K562 (cell line): ENCODE measurements around the gene PACS1. TPM values are rescaled to one million over a fixed set of nuclear protein-coding genes. Genes with fewer than 3 reads are reported as not detected.

Source experiments
- ATAC-seq: fragments of 200-7000 bp; cut with Tn5 transposase; 3 replicates; pipeline ENCODE4 v1.9.1; 2020; ENCODE audit warnings: moderate library complexity
- BruUV-seq: library from RNA; stranded (reverse); fragments of 400-500 nt; replicated peaks from 2 replicates; lab custom pipeline; 2021; lab: Mats Ljungman, UMichigan
- CTCF ChIA-PET: fragments of 300-600 bp; formaldehyde crosslinking; extraction: SDS; loops from one replicate; lab custom pipeline; 2021; ENCODE audit warnings: low intra/inter-chr PET ratio; lab: Yijun Ruan, JAX
- POLR2A ChIA-PET: fragments of 300-600, 350-650 bp; sonication (Branson Sonifier 250); formaldehyde crosslinking; extraction: SDS; loops from one replicate; lab custom pipeline; 2021; ENCODE audit warnings: antibody characterized with exemption, inconsistent platforms; lab: Yijun Ruan, JAX
- DNase-seq, 4 experiments: peaks; one replicate each; pipeline versions ENCODE4 v3.0.0 to v3.0.0-alpha.2; 2011 to 2018; ENCODE audit warnings: low spot score in 3 of 4, mixed read lengths in 3 of 4; ENCODE audit errors: extremely low read depth in 1 of 4
- FAIRE-seq: peaks from 2 replicates; lab custom pipeline; 2011; peaks lifted over from hg19 to GRCh38; lab: Jason Lieb, UNC
- H2AFZ ChIP-seq: 2 replicates; pipeline ENCODE4 v1.6.0; 2011; ENCODE audit warnings: low read depth, low read length, control low read depth, inconsistent platforms
- H3K27ac ChIP-seq: fragments of 200-600 bp; 3 replicates; pipeline ENCODE4 v1.8.0; 2011; ENCODE audit warnings: low read depth, mild to moderate bottlenecking, control low read depth, inconsistent platforms, low read length, moderate library complexity, mixed read lengths; ENCODE audit errors: extremely low read depth
- H3K27me3 ChIP-seq, 2 experiments: fragments of 300-600 bp in 1 of 2; 2 replicates in 1 of 2; 3 replicates in 1 of 2; pipeline versions ENCODE4 v1.6.0 to v1.8.0; 2011; ENCODE audit warnings: inconsistent platforms in 2 of 2, low read length in 2 of 2, mild to moderate bottlenecking in 1 of 2, mixed read lengths in 1 of 2, moderate library complexity in 1 of 2; ENCODE audit not compliant: control insufficient read depth in 2 of 2, insufficient read depth in 2 of 2
- H3K36me3 ChIP-seq: fragments of 300-600 bp; 3 replicates; pipeline ENCODE4 v1.8.0; 2011; ENCODE audit warnings: mild to moderate bottlenecking, low read length, inconsistent platforms; ENCODE audit not compliant: control insufficient read depth, insufficient read depth
- H3K4me1 ChIP-seq, 2 experiments: fragments of 200-600 bp in 1 of 2; replicated peaks in 1 of 2; 2 replicates in 1 of 2; 3 replicates in 1 of 2; pipeline versions ENCODE4 v1.5.1 to v1.8.0; 2011; ENCODE audit warnings: inconsistent platforms in 2 of 2, low read length in 2 of 2, mild to moderate bottlenecking in 1 of 2, mixed read lengths in 1 of 2, moderate library complexity in 1 of 2; ENCODE audit not compliant: control insufficient read depth in 2 of 2, insufficient read depth in 2 of 2
- H3K4me2 ChIP-seq: 2 replicates; pipeline ENCODE4 v1.6.1; 2011; ENCODE audit warnings: low read length, control low read depth, inconsistent platforms, mixed read lengths; ENCODE audit not compliant: insufficient read depth
- H3K4me3 ChIP-seq: fragments of 200-600 bp; sonication (generic), shearing (Covaris generic); 2 replicates; pipeline ENCODE4 v1.5.1; 2016; ENCODE audit warnings: control low read depth, inconsistent platforms
- H3K79me2 ChIP-seq: fragments of 200-600 bp; 3 replicates; pipeline ENCODE4 v1.8.0; 2011; ENCODE audit warnings: low read length, inconsistent platforms; ENCODE audit not compliant: control insufficient read depth, insufficient read depth
- H3K9ac ChIP-seq, 2 experiments: 2 replicates each; pipeline versions ENCODE4 v1.6.0 to v1.6.1; 2011; ENCODE audit warnings: low read depth in 2 of 2, low read length in 2 of 2, control low read depth in 1 of 2, inconsistent platforms in 1 of 2, mild to moderate bottlenecking in 1 of 2, mixed read lengths in 1 of 2; ENCODE audit not compliant: insufficient read depth in 1 of 2
- H3K9me1 ChIP-seq: one replicate; pipeline ENCODE4 v1.6.0; 2011; ENCODE audit warnings: inconsistent platforms, mild to moderate bottlenecking, low read length, moderate library complexity; ENCODE audit not compliant: control insufficient read depth, insufficient read depth
- H3K9me3 ChIP-seq: replicated peaks from 2 replicates; pipeline ENCODE4 v1.5.1; 2011; ENCODE audit warnings: low read depth, low read length, inconsistent platforms; ENCODE audit not compliant: control insufficient read depth, insufficient read depth
- H4K20me1 ChIP-seq: replicated peaks from 2 replicates; pipeline ENCODE4 v1.6.1; 2011; ENCODE audit warnings: low read length, inconsistent platforms, mixed read lengths; ENCODE audit not compliant: control insufficient read depth, insufficient read depth
- CGGBP1 ChIP-seq: fragments of 250-450 bp; sonication (Bioruptor Pico); IDR thresholded peaks from 2 replicates; pipeline ENCODE4 v1.9.0; 2021; ENCODE audit warnings: mild to moderate bottlenecking
- E2F5 ChIP-seq: sonication (generic); formaldehyde crosslinking; IDR thresholded peaks from 2 replicates; pipeline ENCODE4 v1.8.0; 2022; ENCODE audit warnings: mild to moderate bottlenecking, missing genetic modification reagents
- L3MBTL2 ChIP-seq: fragments of 450-650 bp; IDR thresholded peaks from 2 replicates; pipeline ENCODE4 v1.6.1; 2016; ENCODE audit warnings: mild to moderate bottlenecking, moderate library complexity
- PKNOX1 ChIP-seq: fragments of 450-650 bp; IDR thresholded peaks from 2 replicates; pipeline ENCODE4 v1.6.1; 2016
- RBM15 ChIP-seq: fragments of 200-400 bp; formaldehyde crosslinking; IDR thresholded peaks from 2 replicates; pipeline ENCODE4 v1.6.1; 2018; ENCODE audit warnings: mild to moderate bottlenecking, low read length, moderate library complexity; ENCODE audit not compliant: insufficient read depth
- RBM22 ChIP-seq: fragments of 200-400 bp; formaldehyde crosslinking; IDR thresholded peaks from 2 replicates; pipeline ENCODE4 v1.6.1; 2018; ENCODE audit warnings: low read length, low read depth; ENCODE audit not compliant: poor library complexity, severe bottlenecking
- RFX1 ChIP-seq: fragments of 450-650 bp; IDR thresholded peaks from 2 replicates; pipeline ENCODE4 v1.6.1; 2016; ENCODE audit warnings: mild to moderate bottlenecking, moderate library complexity
- SLC30A9 ChIP-seq: fragments of 250-450 bp; sonication (Bioruptor Pico); IDR thresholded peaks from 2 replicates; pipeline ENCODE4 v1.8.0; 2022; ENCODE audit warnings: mild to moderate bottlenecking, moderate library complexity
- XRCC3 ChIP-seq: fragments of 450-650 bp; IDR thresholded peaks from 2 replicates; pipeline ENCODE4 v1.6.1; 2017; ENCODE audit warnings: mild to moderate bottlenecking, moderate library complexity
- ZNF121 ChIP-seq: sonication (generic); formaldehyde crosslinking; conservative IDR thresholded peaks from 2 replicates; pipeline ENCODE4 v1.8.0; 2022; ENCODE audit warnings: missing genetic modification reagents
- ZNF3 ChIP-seq: fragments of 250-450 bp; sonication (Bioruptor Pico); IDR thresholded peaks from 2 replicates; pipeline ENCODE4 v1.5.0; 2021; ENCODE audit warnings: mild to moderate bottlenecking, moderate library complexity
- ZNF655 ChIP-seq: fragments of 250-450 bp; sonication (Bioruptor Pico); IDR thresholded peaks from 2 replicates; pipeline ENCODE4 v1.5.0; 2021
- ZNF780A ChIP-seq: fragments of 250-450 bp; sonication (Bioruptor Pico); IDR thresholded peaks from 2 replicates; pipeline ENCODE4 v1.5.0; 2021; ENCODE audit warnings: mild to moderate bottlenecking
- ZSCAN29 ChIP-seq: fragments of 450-650 bp; IDR thresholded peaks from 2 replicates; pipeline ENCODE4 v1.6.1; 2017
- WGBS: fragments of 100-300 bp; shearing (Covaris generic); methylation state at CpG from one replicate; pipeline ENCODE4 v1.1.6; 2016; ENCODE audit warnings: low coverage, mixed read lengths; ENCODE audit not compliant: insufficient coverage; ENCODE audit errors: missing lambda C conversion rate; 5-methylcytosine and 5-hydroxymethylcytosine counted together
- in situ Hi-C: fragments of 300-500 bp; cut with MboI; formaldehyde crosslinking; loops from 4 replicates; pipeline ENCODE4 v1.15.0; 2018; ENCODE audit warnings: inconsistent platforms, mixed read lengths
- intact Hi-C: fragments of 100-400 bp; cut with micrococcal nuclease; formaldehyde crosslinking; loops from 2 replicates; pipeline ENCODE4 v1.14.2; 2022
- polyA plus RNA-seq, 8 experiments: library from polyadenylated mRNA; depleted of rRNA in 4 of 8; stranded (reverse) in 5 of 8; unstranded in 3 of 8; fragments of >200 nt; fragmentation: Nextera tagmentation in 2 of 8; fragmentation: Illumina TruSeq in 1 of 8; extraction: Ambion mirVana in 2 of 8; extraction: Trizol in 1 of 8; gene quantifications; 2 replicates each; pipeline versions ENCODE4 v1.2.1 to v1.2.3, GENCODE V29; 2011 to 2014; ENCODE audit warnings: inconsistent platforms in 1 of 8, missing spikeins in 1 of 8
- total RNA-seq, 7 experiments: library from RNA; depleted of rRNA in 6 of 7; stranded (reverse); fragments of >200 nt in 6 of 7; fragmentation: Illumina TruSeq in 2 of 7; extraction: Trizol in 2 of 7; gene quantifications; 2 replicates each; pipeline versions ENCODE4 v1.2.1 to v1.2.3, GENCODE V29; 2011 to 2021; ENCODE audit warnings: low replicate concordance in 1 of 7

Gene PACS1
- total and polyA plus RNA-seq, 9 of the 15 experiments (the other 6 are each of a cell fraction or from before 2014, with no cell fraction given), result 0.34 to 28.1 (median 8.5) TPM

DNA sequence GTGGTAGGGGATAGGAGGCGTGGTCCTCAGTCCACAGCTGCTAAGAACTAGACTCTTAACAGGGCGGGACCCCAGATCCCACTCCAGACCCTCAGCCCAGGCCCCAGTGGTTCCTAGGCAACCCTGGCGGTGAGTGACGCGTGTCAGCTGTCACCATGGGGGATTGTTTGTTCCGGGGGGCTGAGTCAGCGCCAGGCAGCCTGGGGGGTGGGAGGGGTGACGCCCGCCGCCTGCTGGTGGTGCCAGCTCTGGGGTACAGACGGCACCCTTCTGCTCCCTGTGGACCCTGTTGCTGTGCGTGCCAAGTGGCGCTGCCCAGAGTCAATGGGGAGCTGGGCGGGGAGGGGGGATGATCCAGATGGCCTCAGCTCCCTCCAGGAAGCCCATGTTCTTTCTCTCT, 210.4 kb downstream of the PACS1 start (continued):
- TF ChIP-seq E2F5 (no peak), RFX1 (peak; percentile 32; the same call in 1 of the 2 replicates), RBM15 (no peak), ZNF121 (CRISPR knock-in tag) (no peak), RBM22 (no peak), PKNOX1 (peak; percentile 71), SLC30A9 (CRISPR knock-in tag) (no peak)

DNA sequence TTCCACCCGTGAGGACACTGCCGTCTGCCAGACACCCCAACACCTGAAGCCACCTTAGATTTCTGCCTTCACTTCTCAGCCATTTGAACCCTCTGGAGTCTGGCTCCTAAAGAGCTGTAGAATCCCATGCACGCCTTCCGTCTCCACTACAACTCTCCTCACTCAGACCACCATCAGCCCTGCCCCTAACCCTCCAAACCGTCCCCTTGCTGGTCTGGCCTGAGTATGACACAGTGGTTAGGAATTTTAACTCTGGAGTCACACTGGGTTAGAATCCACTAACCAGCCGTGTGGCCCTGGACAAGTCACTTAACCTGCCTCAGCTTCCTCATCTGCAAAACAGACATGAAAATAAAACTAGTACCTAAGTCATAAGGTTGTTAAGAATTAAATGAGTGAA, 210.9 kb downstream of the PACS1 start:
- intact Hi-C loops, result no loop called here

More for the DNA sequence above, 210.9 kb downstream of the PACS1 start:
- BruUV-seq, result no TSS peak
- Histone ChIP-seq H3K36me3 (peaks cover 27% of the 10 kb centered on the region; the same call in 2 of the 3 replicates), H2AFZ (no peak overlapping the region), H4K20me1 (peaks cover 23% of the 10 kb centered on the region), H3K9ac (no peak overlapping the region), H3K27me3 (no peaks in the 10 kb centered on the region), H3K79me2 (0 out of 3 replicates have a peak, but pooled peaks cover 2% of the 10 kb centered on the region), H3K9me1 (peaks cover 4% of the 10 kb centered on the region), H3K4me2 (no peak overlapping the region), H3K4me3 (no peak overlapping the region), H3K4me1 (peaks cover 2 to 47% of the 10 kb centered on the region in 2 experiments; a peak in 3 of 5 replicates), H3K9me3 (no peaks in the 10 kb centered on the region), H3K27ac (no peak overlapping the region)
- ChIA-PET POLR2A (interaction anchor here (0.6 to 3.7 kb wide), 8 partner anchors 8 to 413 kb away, joined by 3 to 21 read pairs (median 4); partner anchors contain the start of gene YIF1A), CTCF (no interaction called here)
- DNase-seq (no peak), FAIRE-seq (no peak), ATAC-seq (no peak)
- TF ChIP-seq L3MBTL2 (no peak), ZNF3 (no peak), CGGBP1 (CRISPR knock-in tag) (no peak), ZNF655 (CRISPR knock-in tag) (no peak), XRCC3 (no peak), ZSCAN29 (no peak), ZNF780A (CRISPR knock-in tag) (no peak)
- WGBS, result 43% methylated on average over 6 of the region's 6 CpGs
- in situ Hi-C loops, result no loop called here
